ENCODE data around the gene TBC1D16. TPM values are rescaled to one million over a fixed set of nuclear protein-coding genes. Genes with fewer than 3 reads are reported as not detected.

TBC1D16 gene
- total RNA-seq, 1 experiment from 2014 or later: 96.1 TPM

DNA sequence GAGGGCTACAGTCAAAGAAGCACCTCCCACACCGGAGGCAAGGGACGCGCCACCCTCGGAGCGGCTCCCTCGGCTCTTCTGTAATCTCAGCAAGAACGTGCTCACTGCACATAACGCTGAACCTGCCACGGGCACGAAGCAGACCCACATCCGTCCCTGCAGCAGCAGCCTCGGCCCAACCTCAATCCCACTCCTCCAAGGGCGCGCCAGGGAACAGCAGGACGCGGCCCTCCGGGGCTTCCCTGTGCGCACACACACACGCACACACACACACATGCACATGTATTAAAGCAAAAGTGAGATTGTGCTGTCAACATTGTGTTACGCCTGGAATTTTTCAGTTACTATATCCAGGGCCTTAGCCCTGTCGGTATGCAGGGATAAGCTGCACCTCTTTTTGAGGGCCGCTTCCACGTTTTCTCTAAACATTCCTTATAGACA, 54.0 kb downstream of the TBC1D16 start (continued):
- TF ChIP-seq, protein P1, sequence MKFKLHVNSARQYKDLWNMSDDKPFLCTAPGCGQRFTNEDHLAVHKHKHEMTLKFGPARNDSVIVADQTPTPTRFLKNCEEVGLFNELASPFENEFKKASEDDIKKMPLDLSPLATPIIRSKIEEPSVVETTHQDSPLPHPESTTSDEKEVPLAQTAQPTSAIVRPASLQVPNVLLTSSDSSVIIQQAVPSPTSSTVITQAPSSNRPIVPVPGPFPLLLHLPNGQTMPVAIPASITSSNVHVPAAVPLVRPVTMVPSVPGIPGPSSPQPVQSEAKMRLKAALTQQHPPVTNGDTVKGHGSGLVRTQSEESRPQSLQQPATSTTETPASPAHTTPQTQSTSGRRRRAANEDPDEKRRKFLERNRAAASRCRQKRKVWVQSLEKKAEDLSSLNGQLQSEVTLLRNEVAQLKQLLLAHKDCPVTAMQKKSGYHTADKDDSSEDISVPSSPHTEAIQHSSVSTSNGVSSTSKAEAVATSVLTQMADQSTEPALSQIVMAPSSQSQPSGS (CRISPR knock-in tag; IDR thresholded peaks at IDR 0.05; ENCODE audit: borderline replicate concordance, low read depth): no peak

DNA sequence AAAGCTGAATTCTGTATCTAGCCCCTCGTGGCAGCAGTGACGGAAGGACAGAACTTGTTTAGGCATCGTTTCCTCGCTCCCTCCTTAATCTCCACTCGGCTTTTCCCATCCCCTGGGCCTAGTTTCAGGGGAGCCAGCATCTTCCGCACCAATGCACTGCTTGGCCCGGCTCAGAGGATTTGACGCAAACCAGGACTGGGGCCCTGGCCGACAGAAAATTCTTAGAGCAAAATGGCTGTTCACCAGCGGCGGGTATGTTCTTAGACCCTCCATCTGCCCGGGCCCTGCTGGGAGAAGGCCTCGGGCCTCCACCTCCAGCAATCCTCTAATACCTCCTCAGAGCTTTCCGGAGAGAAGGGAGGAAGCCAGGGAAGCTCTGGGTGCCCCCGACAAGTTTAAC, 54.6 kb downstream of the TBC1D16 start:
- Mint-ChIP-seq H3K9me3 (no peaks in the 10 kb centered on the region), H3K27me3 (ENCODE audit: low read depth) (no peaks in the 10 kb centered on the region), H3K27ac (peak overlapping the region; percentile 54), H3K4me1 (peaks cover 10% of the 10 kb centered on the region), H3K4me3 (no peak overlapping the region), H3K36me3 (no peaks in the 10 kb centered on the region)
- TF ChIP-seq, protein P2, sequence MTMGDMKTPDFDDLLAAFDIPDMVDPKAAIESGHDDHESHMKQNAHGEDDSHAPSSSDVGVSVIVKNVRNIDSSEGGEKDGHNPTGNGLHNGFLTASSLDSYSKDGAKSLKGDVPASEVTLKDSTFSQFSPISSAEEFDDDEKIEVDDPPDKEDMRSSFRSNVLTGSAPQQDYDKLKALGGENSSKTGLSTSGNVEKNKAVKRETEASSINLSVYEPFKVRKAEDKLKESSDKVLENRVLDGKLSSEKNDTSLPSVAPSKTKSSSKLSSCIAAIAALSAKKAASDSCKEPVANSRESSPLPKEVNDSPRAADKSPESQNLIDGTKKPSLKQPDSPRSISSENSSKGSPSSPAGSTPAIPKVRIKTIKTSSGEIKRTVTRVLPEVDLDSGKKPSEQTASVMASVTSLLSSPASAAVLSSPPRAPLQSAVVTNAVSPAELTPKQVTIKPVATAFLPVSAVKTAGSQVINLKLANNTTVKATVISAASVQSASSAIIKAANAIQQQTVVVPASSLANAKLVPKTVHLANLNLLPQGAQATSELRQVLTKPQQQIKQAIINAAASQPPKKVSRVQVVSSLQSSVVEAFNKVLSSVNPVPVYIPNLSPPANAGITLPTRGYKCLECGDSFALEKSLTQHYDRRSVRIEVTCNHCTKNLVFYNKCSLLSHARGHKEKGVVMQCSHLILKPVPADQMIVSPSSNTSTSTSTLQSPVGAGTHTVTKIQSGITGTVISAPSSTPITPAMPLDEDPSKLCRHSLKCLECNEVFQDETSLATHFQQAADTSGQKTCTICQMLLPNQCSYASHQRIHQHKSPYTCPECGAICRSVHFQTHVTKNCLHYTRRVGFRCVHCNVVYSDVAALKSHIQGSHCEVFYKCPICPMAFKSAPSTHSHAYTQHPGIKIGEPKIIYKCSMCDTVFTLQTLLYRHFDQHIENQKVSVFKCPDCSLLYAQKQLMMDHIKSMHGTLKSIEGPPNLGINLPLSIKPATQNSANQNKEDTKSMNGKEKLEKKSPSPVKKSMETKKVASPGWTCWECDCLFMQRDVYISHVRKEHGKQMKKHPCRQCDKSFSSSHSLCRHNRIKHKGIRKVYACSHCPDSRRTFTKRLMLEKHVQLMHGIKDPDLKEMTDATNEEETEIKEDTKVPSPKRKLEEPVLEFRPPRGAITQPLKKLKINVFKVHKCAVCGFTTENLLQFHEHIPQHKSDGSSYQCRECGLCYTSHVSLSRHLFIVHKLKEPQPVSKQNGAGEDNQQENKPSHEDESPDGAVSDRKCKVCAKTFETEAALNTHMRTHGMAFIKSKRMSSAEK (CRISPR knock-in tag; IDR thresholded peaks at IDR 0.05; ENCODE audit: borderline replicate concordance): no peak
- TF ChIP-seq IRF2 (CRISPR knock-in tag; IDR thresholded peaks at IDR 0.05; ENCODE audit: borderline replicate concordance, low read depth): no peak
- TF ChIP-seq ETV6 (CRISPR knock-in tag; IDR thresholded peaks at IDR 0.05): no peak
- TF ChIP-seq HMGA2 (CRISPR knock-in tag; IDR thresholded peaks at IDR 0.05): no peak
- TF ChIP-seq ZNF232 (CRISPR knock-in tag; IDR thresholded peaks at IDR 0.05): no peak
- no peak for TF ChIP-seq FOXJ3 (CRISPR knock-in tag; IDR thresholded peaks at IDR 0.05; ENCODE audit: borderline replicate concordance)
- no peak for TF ChIP-seq ZNF263 (CRISPR knock-in tag; IDR thresholded peaks at IDR 0.05; ENCODE audit: low read depth)
- TF ChIP-seq, protein P3, sequence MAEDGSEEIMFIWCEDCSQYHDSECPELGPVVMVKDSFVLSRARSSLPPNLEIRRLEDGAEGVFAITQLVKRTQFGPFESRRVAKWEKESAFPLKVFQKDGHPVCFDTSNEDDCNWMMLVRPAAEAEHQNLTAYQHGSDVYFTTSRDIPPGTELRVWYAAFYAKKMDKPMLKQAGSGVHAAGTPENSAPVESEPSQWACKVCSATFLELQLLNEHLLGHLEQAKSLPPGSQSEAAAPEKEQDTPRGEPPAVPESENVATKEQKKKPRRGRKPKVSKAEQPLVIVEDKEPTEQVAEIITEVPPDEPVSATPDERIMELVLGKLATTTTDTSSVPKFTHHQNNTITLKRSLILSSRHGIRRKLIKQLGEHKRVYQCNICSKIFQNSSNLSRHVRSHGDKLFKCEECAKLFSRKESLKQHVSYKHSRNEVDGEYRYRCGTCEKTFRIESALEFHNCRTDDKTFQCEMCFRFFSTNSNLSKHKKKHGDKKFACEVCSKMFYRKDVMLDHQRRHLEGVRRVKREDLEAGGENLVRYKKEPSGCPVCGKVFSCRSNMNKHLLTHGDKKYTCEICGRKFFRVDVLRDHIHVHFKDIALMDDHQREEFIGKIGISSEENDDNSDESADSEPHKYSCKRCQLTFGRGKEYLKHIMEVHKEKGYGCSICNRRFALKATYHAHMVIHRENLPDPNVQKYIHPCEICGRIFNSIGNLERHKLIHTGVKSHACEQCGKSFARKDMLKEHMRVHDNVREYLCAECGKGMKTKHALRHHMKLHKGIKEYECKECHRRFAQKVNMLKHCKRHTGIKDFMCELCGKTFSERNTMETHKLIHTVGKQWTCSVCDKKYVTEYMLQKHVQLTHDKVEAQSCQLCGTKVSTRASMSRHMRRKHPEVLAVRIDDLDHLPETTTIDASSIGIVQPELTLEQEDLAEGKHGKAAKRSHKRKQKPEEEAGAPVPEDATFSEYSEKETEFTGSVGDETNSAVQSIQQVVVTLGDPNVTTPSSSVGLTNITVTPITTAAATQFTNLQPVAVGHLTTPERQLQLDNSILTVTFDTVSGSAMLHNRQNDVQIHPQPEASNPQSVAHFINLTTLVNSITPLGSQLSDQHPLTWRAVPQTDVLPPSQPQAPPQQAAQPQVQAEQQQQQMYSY (CRISPR knock-in tag; IDR thresholded peaks at IDR 0.05): no peak
- TF ChIP-seq, protein P4, sequence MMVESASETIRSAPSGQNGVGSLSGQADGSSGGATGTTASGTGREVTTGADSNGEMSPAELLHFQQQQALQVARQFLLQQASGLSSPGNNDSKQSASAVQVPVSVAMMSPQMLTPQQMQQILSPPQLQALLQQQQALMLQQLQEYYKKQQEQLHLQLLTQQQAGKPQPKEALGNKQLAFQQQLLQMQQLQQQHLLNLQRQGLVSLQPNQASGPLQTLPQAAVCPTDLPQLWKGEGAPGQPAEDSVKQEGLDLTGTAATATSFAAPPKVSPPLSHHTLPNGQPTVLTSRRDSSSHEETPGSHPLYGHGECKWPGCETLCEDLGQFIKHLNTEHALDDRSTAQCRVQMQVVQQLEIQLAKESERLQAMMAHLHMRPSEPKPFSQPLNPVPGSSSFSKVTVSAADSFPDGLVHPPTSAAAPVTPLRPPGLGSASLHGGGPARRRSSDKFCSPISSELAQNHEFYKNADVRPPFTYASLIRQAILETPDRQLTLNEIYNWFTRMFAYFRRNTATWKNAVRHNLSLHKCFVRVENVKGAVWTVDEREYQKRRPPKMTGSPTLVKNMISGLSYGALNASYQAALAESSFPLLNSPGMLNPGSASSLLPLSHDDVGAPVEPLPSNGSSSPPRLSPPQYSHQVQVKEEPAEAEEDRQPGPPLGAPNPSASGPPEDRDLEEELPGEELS (CRISPR knock-in tag; IDR thresholded peaks at IDR 0.05): no peak
- TF ChIP-seq MYBL2 (CRISPR knock-in tag; IDR thresholded peaks at IDR 0.05): no peak
- TF ChIP-seq, protein P5, sequence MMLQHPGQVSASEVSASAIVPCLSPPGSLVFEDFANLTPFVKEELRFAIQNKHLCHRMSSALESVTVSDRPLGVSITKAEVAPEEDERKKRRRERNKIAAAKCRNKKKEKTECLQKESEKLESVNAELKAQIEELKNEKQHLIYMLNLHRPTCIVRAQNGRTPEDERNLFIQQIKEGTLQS (CRISPR knock-in tag; conservative IDR thresholded peaks at IDR 0.05): no peak
- TF ChIP-seq, protein P6, sequence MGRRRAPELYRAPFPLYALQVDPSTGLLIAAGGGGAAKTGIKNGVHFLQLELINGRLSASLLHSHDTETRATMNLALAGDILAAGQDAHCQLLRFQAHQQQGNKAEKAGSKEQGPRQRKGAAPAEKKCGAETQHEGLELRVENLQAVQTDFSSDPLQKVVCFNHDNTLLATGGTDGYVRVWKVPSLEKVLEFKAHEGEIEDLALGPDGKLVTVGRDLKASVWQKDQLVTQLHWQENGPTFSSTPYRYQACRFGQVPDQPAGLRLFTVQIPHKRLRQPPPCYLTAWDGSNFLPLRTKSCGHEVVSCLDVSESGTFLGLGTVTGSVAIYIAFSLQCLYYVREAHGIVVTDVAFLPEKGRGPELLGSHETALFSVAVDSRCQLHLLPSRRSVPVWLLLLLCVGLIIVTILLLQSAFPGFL (CRISPR knock-in tag; IDR thresholded peaks at IDR 0.05; ENCODE audit: borderline replicate concordance): no peak
- TF ChIP-seq CBFB (CRISPR knock-in tag; IDR thresholded peaks at IDR 0.05; ENCODE audit: low read depth): no peak
- TF ChIP-seq, protein P7, sequence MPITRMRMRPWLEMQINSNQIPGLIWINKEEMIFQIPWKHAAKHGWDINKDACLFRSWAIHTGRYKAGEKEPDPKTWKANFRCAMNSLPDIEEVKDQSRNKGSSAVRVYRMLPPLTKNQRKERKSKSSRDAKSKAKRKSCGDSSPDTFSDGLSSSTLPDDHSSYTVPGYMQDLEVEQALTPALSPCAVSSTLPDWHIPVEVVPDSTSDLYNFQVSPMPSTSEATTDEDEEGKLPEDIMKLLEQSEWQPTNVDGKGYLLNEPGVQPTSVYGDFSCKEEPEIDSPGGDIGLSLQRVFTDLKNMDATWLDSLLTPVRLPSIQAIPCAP (CRISPR knock-in tag; IDR thresholded peaks at IDR 0.05): no peak
- no peak for TF ChIP-seq PRRX2 (CRISPR knock-in tag; IDR thresholded peaks at IDR 0.05)
- peak; percentile 11 for DNase-seq (ENCODE audit: low spot score)
- no peak for ATAC-seq
- POLR2A ChIA-PET: no interaction called here
- CTCF ChIA-PET: interaction anchor here (1.0 to 1.6 kb wide), 2 partner anchors 11 to 24 kb away, joined by 3 to 4 read pairs; no protein-coding TSS in a partner anchor
